Measurements from ENCODE around the gene GCC1.

DNA sequence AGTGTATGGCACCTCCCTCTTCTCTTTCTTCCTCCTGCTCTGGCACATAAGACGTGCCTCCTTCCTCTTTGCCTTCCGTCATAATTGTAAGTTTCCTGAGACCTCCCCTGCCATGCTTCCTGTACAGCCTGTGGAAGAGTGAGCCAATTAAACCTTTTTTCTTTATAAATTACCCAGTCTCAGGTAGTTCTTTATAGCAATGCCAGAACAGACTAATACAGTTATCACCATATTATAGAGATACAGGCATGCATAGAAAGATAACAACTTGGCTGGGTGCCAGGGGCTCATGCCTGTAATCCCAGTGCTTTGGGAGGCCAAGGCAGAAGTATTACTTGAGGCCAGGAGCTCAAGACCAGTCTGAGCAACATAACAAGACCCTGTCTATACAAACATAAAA, 53.2 kb downstream of the GCC1 start:
- TF ChIP-seq, protein P1, sequence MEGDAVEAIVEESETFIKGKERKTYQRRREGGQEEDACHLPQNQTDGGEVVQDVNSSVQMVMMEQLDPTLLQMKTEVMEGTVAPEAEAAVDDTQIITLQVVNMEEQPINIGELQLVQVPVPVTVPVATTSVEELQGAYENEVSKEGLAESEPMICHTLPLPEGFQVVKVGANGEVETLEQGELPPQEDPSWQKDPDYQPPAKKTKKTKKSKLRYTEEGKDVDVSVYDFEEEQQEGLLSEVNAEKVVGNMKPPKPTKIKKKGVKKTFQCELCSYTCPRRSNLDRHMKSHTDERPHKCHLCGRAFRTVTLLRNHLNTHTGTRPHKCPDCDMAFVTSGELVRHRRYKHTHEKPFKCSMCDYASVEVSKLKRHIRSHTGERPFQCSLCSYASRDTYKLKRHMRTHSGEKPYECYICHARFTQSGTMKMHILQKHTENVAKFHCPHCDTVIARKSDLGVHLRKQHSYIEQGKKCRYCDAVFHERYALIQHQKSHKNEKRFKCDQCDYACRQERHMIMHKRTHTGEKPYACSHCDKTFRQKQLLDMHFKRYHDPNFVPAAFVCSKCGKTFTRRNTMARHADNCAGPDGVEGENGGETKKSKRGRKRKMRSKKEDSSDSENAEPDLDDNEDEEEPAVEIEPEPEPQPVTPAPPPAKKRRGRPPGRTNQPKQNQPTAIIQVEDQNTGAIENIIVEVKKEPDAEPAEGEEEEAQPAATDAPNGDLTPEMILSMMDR (IDR thresholded peaks at IDR 0.05), result no peak
- TF ChIP-seq POLR2A (IDR thresholded peaks at IDR 0.05), result no peak
- no peak for TF ChIP-seq POLR2AphosphoS5 (IDR thresholded peaks at IDR 0.05)
- TF ChIP-seq EP300 (IDR thresholded peaks at IDR 0.05), result no peak

Data from sigmoid colon (tissue), 4 donors.